Stimulated activated CD8-positive, alpha-beta memory T cell treated with anti-CD3 and anti-CD28 coated beads, Interleukin-7, amount 100 ng/mL, for 24 hours (primary cell): ENCODE measurements around the gene XG.
"Not testable (repeated sequence)": the region's sequence is repeated elsewhere in the genome, so short reads cannot be mapped to it uniquely, and the experiment has no call there.

Experiments
- DNase-seq: peaks from one replicate; pipeline ENCODE4 v3.0.0-alpha.2; 2020; ENCODE audit warnings: low read depth

The XG gene

DNA sequence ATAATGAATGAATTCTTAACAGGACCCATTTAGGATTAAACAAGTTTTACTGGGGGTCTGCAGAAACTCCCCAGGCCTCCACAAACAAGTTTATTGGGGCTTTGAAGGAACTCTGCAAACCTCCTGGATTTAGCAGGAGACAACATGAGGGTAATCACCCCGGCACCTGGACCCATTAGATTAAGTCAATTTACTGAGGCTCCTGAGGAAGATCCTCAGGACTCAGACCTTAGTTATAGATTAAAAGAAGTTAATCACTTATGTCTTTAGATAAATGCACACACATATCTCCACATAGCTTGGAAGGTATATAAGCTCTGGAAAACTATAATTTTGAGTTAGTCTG lies 29.4 kb downstream of the XG start:
- DNase-seq, result no peak

DNA sequence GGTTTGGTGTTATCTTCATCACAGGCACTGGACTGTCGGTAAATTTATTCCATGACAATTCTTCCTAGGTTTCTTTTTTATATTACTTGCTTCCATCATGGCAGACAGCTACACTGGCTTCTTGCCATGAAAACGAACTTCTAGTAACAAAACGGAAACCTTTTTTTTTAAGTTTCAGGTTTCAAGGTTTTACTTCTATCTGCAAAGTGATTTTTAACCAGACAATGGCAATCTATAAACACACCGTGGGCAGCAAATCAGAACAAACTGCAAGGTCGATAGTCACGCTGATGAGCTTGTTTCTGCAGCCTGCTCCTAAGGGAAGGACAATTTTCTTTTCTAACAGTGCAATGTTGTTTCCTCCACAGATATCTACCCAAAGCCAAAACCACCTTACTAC lies 29.9 kb downstream of the XG start:
- DNase-seq, result no peak

- no peak for DNase-seq
These were observed 30.3 kb downstream of the XG start for GRCh38 chrX:2782171-2782570.

DNA sequence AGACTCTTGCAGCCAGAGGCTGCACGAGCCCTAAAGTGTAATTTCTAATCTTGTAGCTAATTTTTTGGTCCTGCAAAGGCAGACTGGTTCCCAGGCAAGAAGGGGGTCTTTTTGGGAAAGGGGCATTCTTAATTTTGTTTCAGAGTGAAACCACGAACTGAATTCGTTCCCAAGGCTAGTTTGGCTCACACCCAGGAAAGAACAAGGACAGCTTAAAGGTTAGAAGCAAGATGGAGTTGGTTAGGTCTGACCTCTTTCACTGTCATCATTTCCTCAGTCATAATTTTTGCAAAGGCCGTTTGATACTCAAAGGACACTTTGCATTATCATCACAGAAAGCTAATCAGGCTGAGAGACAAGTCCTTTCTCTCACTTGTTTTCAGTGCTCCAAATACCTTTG lies 30.9 kb downstream of the XG start:
- DNase-seq, result no peak

DNA sequence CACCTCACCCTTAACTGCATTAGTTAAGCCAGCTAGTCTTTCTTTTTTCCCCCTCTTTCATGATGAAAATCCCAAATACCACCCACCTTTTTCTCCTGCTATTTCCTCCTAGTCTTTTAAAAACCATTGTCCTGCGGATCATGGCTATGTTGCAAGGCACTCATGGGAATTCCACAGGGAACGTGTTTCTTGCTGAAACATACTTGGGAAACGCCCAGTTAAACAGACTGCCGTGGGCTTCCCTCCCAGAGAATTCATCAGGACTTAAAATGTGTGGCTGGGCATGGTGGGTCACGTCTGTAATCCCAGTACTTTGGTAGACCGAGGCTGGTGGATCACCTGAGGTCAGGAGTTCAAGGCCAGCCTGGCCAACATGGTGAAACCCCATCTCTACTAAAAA lies 32.2 kb downstream of the XG start:
- DNase-seq, result no peak

- DNase-seq, result no peak
These were observed 33.7 kb downstream of the XG start for GRCh38 chrX:2785538-2785937.

DNA sequence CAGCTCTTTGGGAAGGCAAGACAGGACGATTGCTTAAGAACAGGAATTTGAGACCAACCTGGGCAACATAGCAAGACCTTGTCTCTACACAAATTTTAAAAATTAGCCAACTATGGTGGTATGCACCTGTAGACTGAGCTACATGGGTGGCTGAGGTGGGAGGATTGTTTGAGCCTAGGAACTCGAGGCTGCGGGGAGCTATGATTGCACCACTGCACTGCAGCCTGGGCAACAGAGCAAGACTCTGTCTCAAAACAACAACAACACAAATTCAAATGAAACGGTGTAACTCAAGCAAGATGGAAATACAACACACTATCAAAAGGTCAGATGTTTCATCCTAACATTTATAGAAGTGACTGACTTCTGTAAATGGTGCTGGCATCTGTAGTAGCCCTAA lies 37.1 kb downstream of the XG start:
- DNase-seq, result no peak

DNA sequence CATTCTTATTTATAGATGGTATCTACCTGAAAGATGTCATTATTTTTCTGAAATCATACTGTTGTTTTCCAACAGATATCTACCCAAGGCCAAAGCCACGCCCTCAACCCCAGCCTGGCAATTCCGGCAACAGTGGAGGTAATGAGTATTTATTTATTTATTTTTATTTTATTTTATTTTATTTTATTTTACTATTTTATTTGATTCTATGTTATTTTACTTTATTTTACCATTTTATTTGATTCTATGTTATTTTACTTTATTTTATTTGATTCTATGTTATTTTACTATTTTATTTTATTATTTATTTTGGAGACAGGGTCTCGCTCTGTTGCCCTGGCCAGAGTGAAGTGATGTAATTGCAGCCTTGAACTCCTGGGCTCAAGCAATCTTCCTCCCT lies 37.7 kb downstream of the XG start:
- DNase-seq, result no peak

- no peak for DNase-seq
These were observed 41.9 kb downstream of the XG start for GRCh38 chrX:2793752-2794151.

- no peak for DNase-seq
These were observed 42.5 kb downstream of the XG start for GRCh38 chrX:2794336-2794735.

- not testable (repeated sequence) for DNase-seq
These were observed 45.0 kb downstream of the XG start for GRCh38 chrX:2796808-2797207.

DNA sequence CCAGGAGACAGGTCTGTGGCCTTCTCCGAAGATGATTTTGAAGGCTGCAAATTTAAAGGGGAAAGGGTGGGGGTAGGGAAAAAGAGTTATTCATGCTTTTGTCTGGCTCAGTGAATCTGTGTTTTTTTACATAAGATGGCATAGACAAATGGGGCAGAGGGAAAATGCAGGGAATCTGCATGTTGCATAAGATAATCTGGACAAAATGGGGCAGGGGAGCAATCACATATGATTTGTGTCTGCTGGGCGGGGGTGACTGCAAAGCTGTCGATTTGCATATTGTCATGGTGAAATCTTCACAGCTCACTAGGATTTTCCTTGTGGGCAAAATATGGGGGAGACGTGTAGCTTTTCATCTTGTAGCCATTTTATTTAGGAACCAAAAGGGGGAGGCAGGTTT lies 47.5 kb downstream of the XG start:
- DNase-seq, result no peak

GRCh38 chrX:2799980-2800379 lies 48.1 kb downstream of the XG start:
- not testable (repeated sequence) for DNase-seq

GRCh38 chrX:2801223-2801622 lies 49.4 kb downstream of the XG start:
- no peak for DNase-seq

GRCh38 chrX:2802376-2803090 lies 50.7 kb downstream of the XG start:
- not testable (repeated sequence) for DNase-seq

DNA sequence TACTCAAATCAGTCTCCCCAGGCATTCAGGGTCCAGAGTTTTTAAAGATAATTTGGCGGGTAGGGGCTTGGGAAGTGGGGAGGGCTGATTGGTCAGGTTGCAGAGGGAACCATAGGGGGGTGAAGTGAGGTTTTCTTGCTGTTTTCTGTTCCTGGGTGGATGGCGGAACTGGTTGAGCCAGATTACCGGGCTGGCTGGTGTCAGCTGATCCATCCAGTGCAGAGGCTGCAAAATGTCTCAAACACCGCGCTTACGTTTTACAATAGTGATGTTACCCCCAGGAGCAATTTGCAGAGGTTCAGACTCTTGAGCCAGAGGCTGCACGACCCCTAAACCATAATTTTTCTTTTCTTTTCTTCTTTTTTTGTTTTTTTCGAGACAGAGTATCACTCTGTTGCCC lies 51.6 kb downstream of the XG start:
- not testable (repeated sequence) for DNase-seq

- DNase-seq, result not testable (repeated sequence)
These were observed 52.4 kb downstream of the XG start for GRCh38 chrX:2804106-2804843.

GRCh38 chrX:2804858-2805257 lies 53.0 kb downstream of the XG start:
- DNase-seq, result not testable (repeated sequence)

DNA sequence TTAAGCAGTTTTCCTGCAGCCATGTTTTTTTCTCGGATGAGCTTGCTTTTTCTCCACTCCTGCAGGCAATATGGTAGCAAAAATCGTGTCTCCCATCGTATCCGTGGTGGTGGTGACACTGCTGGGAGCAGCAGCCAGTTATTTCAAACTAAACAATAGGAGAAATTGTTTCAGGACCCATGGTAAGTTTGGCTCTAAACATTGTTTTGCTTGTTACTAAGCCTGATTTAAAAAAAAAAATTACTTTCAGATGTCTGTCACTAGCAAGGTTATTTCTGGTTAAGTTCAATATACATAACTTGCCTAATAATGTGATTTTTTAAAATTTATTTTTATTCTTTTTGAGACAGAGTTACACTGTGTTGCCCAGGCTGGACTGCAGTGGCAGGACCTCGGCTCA lies 59.4 kb downstream of the XG start:
- no peak for DNase-seq

DNA sequence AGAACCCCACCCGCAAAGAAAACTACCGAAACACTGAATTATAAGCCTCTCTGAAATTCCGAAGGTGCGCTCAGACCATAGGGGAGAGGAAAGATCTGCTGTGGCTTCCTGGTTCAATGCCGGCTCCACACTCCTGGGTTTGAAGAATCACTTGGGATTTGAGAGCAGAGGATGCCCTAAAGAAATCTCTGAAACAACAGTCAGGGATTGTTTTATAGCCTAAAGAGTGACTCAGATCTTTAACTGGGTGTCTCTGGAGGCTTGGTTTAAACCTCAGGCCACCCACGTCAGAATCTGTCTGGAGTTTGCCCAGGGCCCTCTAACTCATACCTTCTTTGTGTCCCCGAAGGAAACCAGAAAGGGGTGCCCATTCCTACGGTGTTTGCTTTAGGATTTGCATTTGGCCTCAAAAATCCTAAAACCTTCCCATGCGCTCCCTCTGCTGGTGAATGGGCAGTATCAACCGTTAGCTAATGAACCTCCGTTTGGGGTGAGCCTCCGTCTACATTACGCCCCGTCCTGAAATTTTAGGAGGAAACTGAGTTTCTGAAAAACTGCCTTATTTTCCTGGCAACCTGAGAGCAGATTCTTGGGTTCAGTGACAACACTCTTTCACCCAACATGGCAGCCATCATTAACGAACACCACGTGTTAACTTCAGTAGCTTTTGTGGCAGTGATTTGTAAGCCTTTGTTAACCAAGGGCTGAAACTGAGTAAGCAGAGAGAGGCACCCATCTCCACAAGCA lies 60.5 kb downstream of the XG start:
- DNase-seq, result not testable (repeated sequence)

GRCh38 chrX:2817036-2817435 lies 65.2 kb downstream of the XG start:
- DNase-seq, result no peak

- no peak for DNase-seq
These were observed 67.7 kb downstream of the XG start for GRCh38 chrX:2819345-2820135.
